Fibroblast of lung (primary cell): ENCODE measurements around the gene MRC1. TPM values are rescaled to one million over a fixed set of nuclear protein-coding genes. Genes with fewer than 3 reads are reported as not detected.

Source experiments
- DNase-seq, 2 donors: peaks; one replicate each; pipeline versions ENCODE4 v3.0.0 to v3.0.0-alpha.2; 2010; ENCODE audit warnings: low read depth in 2 of 2
- H2AFZ ChIP-seq: 2 replicates; pipeline ENCODE4 v1.5.1; 2012; ENCODE audit warnings: low read length, control low read depth, inconsistent platforms
- H3K27ac ChIP-seq: 2 replicates; pipeline ENCODE4 v1.5.1; 2011; ENCODE audit warnings: low read length, control low read depth; ENCODE audit not compliant: insufficient read depth
- H3K27me3 ChIP-seq: 2 replicates; pipeline ENCODE4 v1.5.1; 2011; ENCODE audit warnings: mild to moderate bottlenecking, low read length; ENCODE audit not compliant: control insufficient read depth, insufficient read depth
- H3K36me3 ChIP-seq: 2 replicates; pipeline ENCODE4 v1.5.1; 2011; ENCODE audit warnings: low read length; ENCODE audit not compliant: control insufficient read depth, insufficient read depth
- H3K4me1 ChIP-seq: 2 replicates; pipeline ENCODE4 v1.5.1; 2011; ENCODE audit warnings: low read length; ENCODE audit not compliant: control insufficient read depth, insufficient read depth; ENCODE audit errors: extremely low read depth
- H3K4me2 ChIP-seq: 2 replicates; pipeline ENCODE4 v1.5.1; 2011; ENCODE audit warnings: low read length, control low read depth; ENCODE audit not compliant: insufficient read depth; ENCODE audit errors: extremely low read depth
- H3K4me3 ChIP-seq, 4 experiments: fragments of 200-600 bp in 1 of 4; sonication (generic) in 1 of 4; replicated peaks in 1 of 4; 2 replicates each; pipeline ENCODE4 v1.5.1; 2011 to 2016; ENCODE audit warnings: low read length in 4 of 4, low read depth in 3 of 4, mild to moderate bottlenecking in 3 of 4, control low read depth in 2 of 4, inconsistent platforms in 1 of 4, mixed read lengths in 1 of 4; ENCODE audit not compliant: insufficient read depth in 1 of 4; ENCODE audit errors: control extremely low read depth in 1 of 4
- H3K79me2 ChIP-seq: 2 replicates; pipeline ENCODE4 v1.5.1; 2012; ENCODE audit warnings: mild to moderate bottlenecking, low read length, inconsistent platforms; ENCODE audit not compliant: control insufficient read depth, insufficient read depth
- H3K9ac ChIP-seq: 2 replicates; pipeline ENCODE4 v1.5.1; 2011; ENCODE audit warnings: mild to moderate bottlenecking, low read length, control low read depth; ENCODE audit not compliant: insufficient read depth
- H3K9me3 ChIP-seq: 2 replicates; pipeline ENCODE4 v1.5.1; 2012; ENCODE audit warnings: low read depth, low read length; ENCODE audit not compliant: control insufficient read depth, insufficient read depth
- H4K20me1 ChIP-seq: 2 replicates; pipeline ENCODE4 v1.5.1; 2011; ENCODE audit warnings: low read length; ENCODE audit not compliant: control insufficient read depth, insufficient read depth; ENCODE audit errors: extremely low read depth
- EZH2 ChIP-seq: IDR thresholded peaks from 2 replicates; pipeline ENCODE4 v1.5.1; 2012; ENCODE audit warnings: low read length, control low read depth, mild to moderate bottlenecking; ENCODE audit errors: missing control alignments
- polyA plus RNA-seq, 2 donors: library from polyadenylated mRNA; depleted of rRNA in 1 of 2; stranded (reverse) in 1 of 2; unstranded in 1 of 2; fragments of >200 nt; gene quantifications; 2 replicates each; pipeline ENCODE4 v1.2.1, GENCODE V29; 2011 to 2012; ENCODE audit warnings: missing spikeins in 1 of 2
- total RNA-seq: library from RNA; depleted of rRNA; stranded (reverse); fragments of >200 nt; gene quantifications from 2 replicates; pipeline ENCODE4 v1.2.1, GENCODE V29; 2014
- TF ChIP-seq, protein P1 (sequence below), 2 donors: IDR thresholded peaks in 1 of 2; conservative IDR thresholded peaks in 1 of 2; 1 replicate in 1 of 2; 2 replicates in 1 of 2; pipeline ENCODE4 v1.5.1; 2011 to 2012; ENCODE audit warnings: low read length in 2 of 2, control low read depth in 1 of 2, inconsistent platforms in 1 of 2, low read depth in 1 of 2, mild to moderate bottlenecking in 1 of 2

Gene MRC1
- total and polyA plus RNA-seq, 2 donors (not counting 1 experiment from before 2014, with no cell fraction given) = 0.01 TPM; not detected in 1

DNA sequence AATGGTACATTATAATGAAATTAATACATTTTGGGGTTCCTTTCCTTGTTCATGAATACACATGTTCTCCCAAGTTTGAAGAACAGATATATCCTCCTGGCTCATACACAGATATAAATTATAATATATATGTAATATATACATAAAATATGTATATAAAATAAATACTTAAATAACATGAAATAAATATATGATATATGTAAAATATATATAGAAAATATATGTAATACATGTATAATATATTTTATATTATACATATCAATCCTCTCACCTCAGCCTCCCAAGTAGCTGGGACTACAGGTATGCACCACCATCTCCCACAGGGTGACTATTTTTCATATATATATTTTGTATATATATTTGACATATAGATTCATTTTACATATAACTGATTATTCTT is 68.0 kb downstream of the MRC1 start:
- Histone ChIP-seq H3K27ac (no peak overlapping the region), H3K4me3 (no peak overlapping the region), H3K4me1 (no peaks in the 10 kb centered on the region), H3K27me3 (peaks cover 4% of the 10 kb centered on the region), H3K79me2 (no peaks in the 10 kb centered on the region), H4K20me1 (no peaks in the 10 kb centered on the region), H3K9ac (no peak overlapping the region), H3K4me2 (no peak overlapping the region), H3K36me3 (no peaks in the 10 kb centered on the region), H2AFZ (no peak overlapping the region), H3K9me3 (no peaks in the 10 kb centered on the region)
- no peak for TF ChIP-seq EZH2
- TF ChIP-seq, protein P1, sequence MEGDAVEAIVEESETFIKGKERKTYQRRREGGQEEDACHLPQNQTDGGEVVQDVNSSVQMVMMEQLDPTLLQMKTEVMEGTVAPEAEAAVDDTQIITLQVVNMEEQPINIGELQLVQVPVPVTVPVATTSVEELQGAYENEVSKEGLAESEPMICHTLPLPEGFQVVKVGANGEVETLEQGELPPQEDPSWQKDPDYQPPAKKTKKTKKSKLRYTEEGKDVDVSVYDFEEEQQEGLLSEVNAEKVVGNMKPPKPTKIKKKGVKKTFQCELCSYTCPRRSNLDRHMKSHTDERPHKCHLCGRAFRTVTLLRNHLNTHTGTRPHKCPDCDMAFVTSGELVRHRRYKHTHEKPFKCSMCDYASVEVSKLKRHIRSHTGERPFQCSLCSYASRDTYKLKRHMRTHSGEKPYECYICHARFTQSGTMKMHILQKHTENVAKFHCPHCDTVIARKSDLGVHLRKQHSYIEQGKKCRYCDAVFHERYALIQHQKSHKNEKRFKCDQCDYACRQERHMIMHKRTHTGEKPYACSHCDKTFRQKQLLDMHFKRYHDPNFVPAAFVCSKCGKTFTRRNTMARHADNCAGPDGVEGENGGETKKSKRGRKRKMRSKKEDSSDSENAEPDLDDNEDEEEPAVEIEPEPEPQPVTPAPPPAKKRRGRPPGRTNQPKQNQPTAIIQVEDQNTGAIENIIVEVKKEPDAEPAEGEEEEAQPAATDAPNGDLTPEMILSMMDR (conservative IDR thresholded peaks at IDR 0.05 in 1 of 2, IDR thresholded peaks at IDR 0.05 in 1 of 2; ENCODE audit: low read depth in 1 of 2, low read length in 2 of 2) = no peak
- DNase-seq = no peak

DNA sequence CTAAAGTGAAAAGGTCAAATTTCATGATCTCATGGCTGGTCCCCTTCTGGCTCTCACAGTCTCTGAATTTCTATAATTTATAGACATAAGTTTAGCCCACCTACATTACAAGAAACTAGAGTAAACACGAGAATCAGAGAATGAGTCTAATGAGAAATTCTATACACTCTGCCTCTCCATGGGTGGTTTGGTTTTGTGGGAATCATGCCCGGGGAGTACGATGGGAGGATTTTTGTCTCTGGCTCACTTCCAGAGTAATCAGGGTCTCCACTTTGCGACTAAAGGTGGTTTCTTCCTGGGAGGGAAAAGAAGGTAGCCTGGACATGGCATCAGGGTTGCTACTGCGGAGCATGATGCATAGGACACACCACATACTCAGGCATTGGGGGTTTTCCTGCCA is 69.7 kb downstream of the MRC1 start:
- Histone ChIP-seq H3K9ac (no peak overlapping the region), H3K9me3 (no peaks in the 10 kb centered on the region), H3K4me3 (no peak overlapping the region), H3K36me3 (no peaks in the 10 kb centered on the region), H3K4me2 (no peak overlapping the region), H3K79me2 (no peaks in the 10 kb centered on the region), H2AFZ (no peak overlapping the region), H4K20me1 (no peaks in the 10 kb centered on the region), H3K27ac (no peak overlapping the region), H3K27me3 (peaks cover 4% of the 10 kb centered on the region), H3K4me1 (no peaks in the 10 kb centered on the region)
- no peak for DNase-seq
- TF ChIP-seq EZH2 = no peak
- TF ChIP-seq, protein P1 (conservative IDR thresholded peaks at IDR 0.05 in 1 of 2, IDR thresholded peaks at IDR 0.05 in 1 of 2; ENCODE audit: low read depth in 1 of 2, low read length in 2 of 2) = no peak

DNA sequence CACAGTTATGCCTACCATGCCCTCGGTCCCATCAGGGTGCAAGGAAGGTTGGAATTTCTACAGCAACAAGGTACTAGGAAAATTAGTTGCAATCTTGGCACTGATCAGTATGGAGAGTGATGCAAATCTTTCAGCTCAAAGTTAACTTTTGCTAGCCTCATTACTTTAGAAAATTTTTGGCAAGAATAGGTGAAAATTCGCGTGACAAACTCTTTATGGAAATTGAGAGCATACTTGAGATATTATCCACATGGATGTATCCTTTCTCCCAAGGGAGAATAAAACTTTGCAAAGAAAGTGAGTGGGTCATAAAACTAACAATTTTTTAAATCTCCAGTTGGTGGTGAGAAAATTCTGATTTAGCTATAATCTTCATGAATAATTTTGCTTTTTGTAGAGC is 71.5 kb downstream of the MRC1 start:
- no peak overlapping the region for H3K9ac ChIP-seq
- no peak for DNase-seq
- no peak overlapping the region for H3K4me3 ChIP-seq
- H4K20me1 ChIP-seq = no peaks in the 10 kb centered on the region
- H3K4me1 ChIP-seq = no peaks in the 10 kb centered on the region
- H3K27me3 ChIP-seq = no peaks in the 10 kb centered on the region
- no peaks in the 10 kb centered on the region for H3K36me3 ChIP-seq
- H3K9me3 ChIP-seq = no peaks in the 10 kb centered on the region
- no peaks in the 10 kb centered on the region for H3K79me2 ChIP-seq
- H3K4me2 ChIP-seq = no peak overlapping the region
- H3K27ac ChIP-seq = no peak overlapping the region
- H2AFZ ChIP-seq = no peak overlapping the region
- TF ChIP-seq, protein P1 (conservative IDR thresholded peaks at IDR 0.05 in 1 of 2, IDR thresholded peaks at IDR 0.05 in 1 of 2; ENCODE audit: low read depth in 1 of 2, low read length in 2 of 2) = no peak
- no peak for TF ChIP-seq EZH2
